HepG2 (cell line): ENCODE results near the gene MLN. TPM values are rescaled to one million over a fixed set of nuclear protein-coding genes. Genes with fewer than 3 reads are reported as not detected.

Experiments used
- ADNP ChIP-seq: sonication (generic); formaldehyde crosslinking; IDR thresholded peaks from 2 replicates; pipeline ENCODE4 v1.4.0; 2020; ENCODE audit warnings: missing genetic modification reagents
- ASH2L ChIP-seq: fragments of 300-600, 200-600 bp; sonication (generic); IDR thresholded peaks from 2 replicates; pipeline ENCODE4 v1.7.0; 2017; ENCODE audit warnings: low read depth, mild to moderate bottlenecking, moderate library complexity, mixed read lengths, low read length; ENCODE audit not compliant: insufficient read length
- ATF7 ChIP-seq, 2 experiments: fragments of 450-650 bp in 1 of 2; sonication (generic) in 1 of 2; formaldehyde crosslinking in 1 of 2; IDR thresholded peaks; 2 replicates each; pipeline versions ENCODE4 v1.4.0 to v1.6.1; 2016 to 2020; ENCODE audit warnings: antibody characterized with exemption in 1 of 2, mild to moderate bottlenecking in 1 of 2, missing genetic modification reagents in 1 of 2
- GZF1 ChIP-seq: sonication (generic); formaldehyde crosslinking; IDR thresholded peaks from 2 replicates; pipeline ENCODE4 v1.5.1; 2020; ENCODE audit warnings: mild to moderate bottlenecking, missing genetic modification reagents
- HNRNPLL ChIP-seq: fragments of 200-400 bp; formaldehyde crosslinking; IDR thresholded peaks from 2 replicates; pipeline ENCODE4 v1.6.1; 2017; ENCODE audit warnings: mild to moderate bottlenecking, low read depth, low read length; ENCODE audit not compliant: poor library complexity, severe bottlenecking
- IRF9 ChIP-seq: sonication (generic); formaldehyde crosslinking; IDR thresholded peaks from 2 replicates; pipeline ENCODE4 v1.8.0; 2022; ENCODE audit warnings: missing genetic modification reagents, mild to moderate bottlenecking, borderline replicate concordance
- KDM3A ChIP-seq: IDR thresholded peaks from 2 replicates; pipeline ENCODE4 v1.6.1; 2018; ENCODE audit warnings: low read depth, missing compliant biosample characterization
- MTA1 ChIP-seq: sonication (generic); formaldehyde crosslinking; IDR thresholded peaks from 2 replicates; pipeline ENCODE4 v1.4.0; 2020; ENCODE audit warnings: missing genetic modification reagents, mild to moderate bottlenecking, borderline replicate concordance
- MXI1 ChIP-seq: IDR thresholded peaks from 3 replicates; pipeline ENCODE4 v1.6.1; 2012; ENCODE audit warnings: low read depth, low read length, inconsistent platforms, borderline replicate concordance
- NBN ChIP-seq: fragments of 450-650 bp; conservative IDR thresholded peaks from 2 replicates; pipeline ENCODE4 v1.6.1; 2017
- NCOA5 ChIP-seq: sonication (generic); formaldehyde crosslinking; IDR thresholded peaks from 2 replicates; pipeline ENCODE4 v1.4.0; 2020; ENCODE audit warnings: missing genetic modification reagents
- PITX1 ChIP-seq: sonication (generic); formaldehyde crosslinking; IDR thresholded peaks from 2 replicates; pipeline ENCODE4 v1.5.1; 2020; ENCODE audit warnings: mild to moderate bottlenecking, missing genetic modification reagents
- RFXAP ChIP-seq: sonication (generic); formaldehyde crosslinking; IDR thresholded peaks from 2 replicates; pipeline ENCODE4 v1.4.0; 2020; ENCODE audit warnings: missing genetic modification reagents, borderline replicate concordance
- TRIM24 ChIP-seq: sonication (generic); formaldehyde crosslinking; IDR thresholded peaks from 2 replicates; pipeline ENCODE4 v1.8.0; 2022; ENCODE audit warnings: mild to moderate bottlenecking, missing genetic modification reagents
- ZNF557 ChIP-seq: sonication (generic); formaldehyde crosslinking; IDR thresholded peaks from 2 replicates; pipeline ENCODE4 v1.4.0; 2020; ENCODE audit warnings: missing genetic modification reagents
- polyA plus RNA-seq, 8 experiments: library from polyadenylated mRNA; depleted of rRNA in 3 of 8; stranded (reverse) in 7 of 8; unstranded in 1 of 8; fragments of >200 nt; fragmentation: Illumina TruSeq in 4 of 8; extraction: Trizol in 4 of 8; gene quantifications; 2 replicates each; pipeline versions ENCODE4 v1.2.1 to v1.2.3, GENCODE V29; 2011 to 2016; ENCODE audit warnings: low read depth in 4 of 8, missing spikeins in 1 of 8, mixed read lengths in 1 of 8; ENCODE audit not compliant: insufficient read depth in 1 of 8
- total RNA-seq, 5 experiments: library from RNA; depleted of rRNA; stranded (reverse); fragments of >200 nt; fragmentation: Illumina TruSeq; extraction: Trizol; gene quantifications; 2 replicates each; pipeline ENCODE4 v1.2.3, GENCODE V29; 2016; ENCODE audit warnings: low read depth in 1 of 5
- TF ChIP-seq, protein P1 (sequence below): IDR thresholded peaks from 2 replicates; pipeline ENCODE4 v1.6.1; 2016; ENCODE audit warnings: low read depth, control low read depth
- TF ChIP-seq, protein P2 (sequence below): sonication (generic); formaldehyde crosslinking; IDR thresholded peaks from 2 replicates; pipeline ENCODE4 v1.4.0; 2020; ENCODE audit warnings: missing genetic modification reagents
- TF ChIP-seq, protein P3 (sequence below): sonication (generic); formaldehyde crosslinking; IDR thresholded peaks from 2 replicates; pipeline ENCODE4 v1.5.0; 2020; ENCODE audit warnings: mild to moderate bottlenecking, missing genetic modification reagents
- TF ChIP-seq, protein P4 (sequence below), 2 experiments: fragments of 450-650 bp in 1 of 2; sonication (generic) in 1 of 2; formaldehyde crosslinking; IDR thresholded peaks; 2 replicates each; pipeline versions ENCODE4 v1.5.0 to v1.8.0; 2020 to 2022; ENCODE audit warnings: mild to moderate bottlenecking in 1 of 2, missing genetic modification reagents in 1 of 2
- TF ChIP-seq, protein P5 (sequence below): sonication (generic); formaldehyde crosslinking; IDR thresholded peaks from 2 replicates; pipeline ENCODE4 v1.9.0; 2022; ENCODE audit warnings: missing genetic modification reagents, mild to moderate bottlenecking, borderline replicate concordance

MLN gene
- total and polyA plus RNA-seq, 2 of the 13 experiments (the other 11 are each of a cell fraction or from before 2014, with no cell fraction given), result not detected

- TF ChIP-seq, protein P1, sequence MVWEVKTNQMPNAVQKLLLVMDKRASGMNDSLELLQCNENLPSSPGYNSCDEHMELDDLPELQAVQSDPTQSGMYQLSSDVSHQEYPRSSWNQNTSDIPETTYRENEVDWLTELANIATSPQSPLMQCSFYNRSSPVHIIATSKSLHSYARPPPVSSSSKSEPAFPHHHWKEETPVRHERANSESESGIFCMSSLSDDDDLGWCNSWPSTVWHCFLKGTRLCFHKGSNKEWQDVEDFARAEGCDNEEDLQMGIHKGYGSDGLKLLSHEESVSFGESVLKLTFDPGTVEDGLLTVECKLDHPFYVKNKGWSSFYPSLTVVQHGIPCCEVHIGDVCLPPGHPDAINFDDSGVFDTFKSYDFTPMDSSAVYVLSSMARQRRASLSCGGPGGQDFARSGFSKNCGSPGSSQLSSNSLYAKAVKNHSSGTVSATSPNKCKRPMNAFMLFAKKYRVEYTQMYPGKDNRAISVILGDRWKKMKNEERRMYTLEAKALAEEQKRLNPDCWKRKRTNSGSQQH, result no peak
- TF ChIP-seq, protein P2, sequence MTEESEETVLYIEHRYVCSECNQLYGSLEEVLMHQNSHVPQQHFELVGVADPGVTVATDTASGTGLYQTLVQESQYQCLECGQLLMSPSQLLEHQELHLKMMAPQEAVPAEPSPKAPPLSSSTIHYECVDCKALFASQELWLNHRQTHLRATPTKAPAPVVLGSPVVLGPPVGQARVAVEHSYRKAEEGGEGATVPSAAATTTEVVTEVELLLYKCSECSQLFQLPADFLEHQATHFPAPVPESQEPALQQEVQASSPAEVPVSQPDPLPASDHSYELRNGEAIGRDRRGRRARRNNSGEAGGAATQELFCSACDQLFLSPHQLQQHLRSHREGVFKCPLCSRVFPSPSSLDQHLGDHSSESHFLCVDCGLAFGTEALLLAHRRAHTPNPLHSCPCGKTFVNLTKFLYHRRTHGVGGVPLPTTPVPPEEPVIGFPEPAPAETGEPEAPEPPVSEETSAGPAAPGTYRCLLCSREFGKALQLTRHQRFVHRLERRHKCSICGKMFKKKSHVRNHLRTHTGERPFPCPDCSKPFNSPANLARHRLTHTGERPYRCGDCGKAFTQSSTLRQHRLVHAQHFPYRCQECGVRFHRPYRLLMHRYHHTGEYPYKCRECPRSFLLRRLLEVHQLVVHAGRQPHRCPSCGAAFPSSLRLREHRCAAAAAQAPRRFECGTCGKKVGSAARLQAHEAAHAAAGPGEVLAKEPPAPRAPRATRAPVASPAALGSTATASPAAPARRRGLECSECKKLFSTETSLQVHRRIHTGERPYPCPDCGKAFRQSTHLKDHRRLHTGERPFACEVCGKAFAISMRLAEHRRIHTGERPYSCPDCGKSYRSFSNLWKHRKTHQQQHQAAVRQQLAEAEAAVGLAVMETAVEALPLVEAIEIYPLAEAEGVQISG (CRISPR knock-in tag), result peak; percentile 21; the same call in 1 of the 2 replicates
- TF ChIP-seq ZNF557 (CRISPR knock-in tag) (no peak), ADNP (no peak), NCOA5 (CRISPR knock-in tag) (no peak), RFXAP (CRISPR knock-in tag) (no peak), HNRNPLL (no peak), KDM3A (CRISPR knock-in tag) (0 out of 2 replicates have a peak, but pooled peaks have one; percentile 48), NBN (no peak), PITX1 (0 out of 2 replicates have a peak, but pooled peaks have one; percentile 12), TRIM24 (CRISPR knock-in tag) (no peak), ATF7 (IDR thresholded peaks at IDR 0.05) (no peak), ATF7 (CRISPR knock-in tag; IDR thresholded peaks at IDR 0.05) (no peak), GZF1 (CRISPR knock-in tag) (0 out of 2 replicates have a peak, but pooled peaks have one; percentile 17), MTA1 (no peak), IRF9 (CRISPR knock-in tag) (no peak), ASH2L (no peak), MXI1 (no peak)
- TF ChIP-seq, protein P3, sequence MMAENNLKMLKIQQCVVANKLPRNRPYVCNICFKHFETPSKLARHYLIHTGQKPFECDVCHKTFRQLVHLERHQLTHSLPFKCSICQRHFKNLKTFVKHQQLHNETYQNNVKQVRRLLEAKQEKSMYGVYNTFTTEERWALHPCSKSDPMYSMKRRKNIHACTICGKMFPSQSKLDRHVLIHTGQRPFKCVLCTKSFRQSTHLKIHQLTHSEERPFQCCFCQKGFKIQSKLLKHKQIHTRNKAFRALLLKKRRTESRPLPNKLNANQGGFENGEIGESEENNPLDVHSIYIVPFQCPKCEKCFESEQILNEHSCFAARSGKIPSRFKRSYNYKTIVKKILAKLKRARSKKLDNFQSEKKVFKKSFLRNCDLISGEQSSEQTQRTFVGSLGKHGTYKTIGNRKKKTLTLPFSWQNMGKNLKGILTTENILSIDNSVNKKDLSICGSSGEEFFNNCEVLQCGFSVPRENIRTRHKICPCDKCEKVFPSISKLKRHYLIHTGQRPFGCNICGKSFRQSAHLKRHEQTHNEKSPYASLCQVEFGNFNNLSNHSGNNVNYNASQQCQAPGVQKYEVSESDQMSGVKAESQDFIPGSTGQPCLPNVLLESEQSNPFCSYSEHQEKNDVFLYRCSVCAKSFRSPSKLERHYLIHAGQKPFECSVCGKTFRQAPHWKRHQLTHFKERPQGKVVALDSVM (CRISPR knock-in tag), result peak; percentile 57; the same call in 1 of the 2 replicates
- TF ChIP-seq, protein P4, sequence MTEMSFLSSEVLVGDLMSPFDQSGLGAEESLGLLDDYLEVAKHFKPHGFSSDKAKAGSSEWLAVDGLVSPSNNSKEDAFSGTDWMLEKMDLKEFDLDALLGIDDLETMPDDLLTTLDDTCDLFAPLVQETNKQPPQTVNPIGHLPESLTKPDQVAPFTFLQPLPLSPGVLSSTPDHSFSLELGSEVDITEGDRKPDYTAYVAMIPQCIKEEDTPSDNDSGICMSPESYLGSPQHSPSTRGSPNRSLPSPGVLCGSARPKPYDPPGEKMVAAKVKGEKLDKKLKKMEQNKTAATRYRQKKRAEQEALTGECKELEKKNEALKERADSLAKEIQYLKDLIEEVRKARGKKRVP (CRISPR knock-in tag; IDR thresholded peaks at IDR 0.05), result no peak
- TF ChIP-seq, protein P5, sequence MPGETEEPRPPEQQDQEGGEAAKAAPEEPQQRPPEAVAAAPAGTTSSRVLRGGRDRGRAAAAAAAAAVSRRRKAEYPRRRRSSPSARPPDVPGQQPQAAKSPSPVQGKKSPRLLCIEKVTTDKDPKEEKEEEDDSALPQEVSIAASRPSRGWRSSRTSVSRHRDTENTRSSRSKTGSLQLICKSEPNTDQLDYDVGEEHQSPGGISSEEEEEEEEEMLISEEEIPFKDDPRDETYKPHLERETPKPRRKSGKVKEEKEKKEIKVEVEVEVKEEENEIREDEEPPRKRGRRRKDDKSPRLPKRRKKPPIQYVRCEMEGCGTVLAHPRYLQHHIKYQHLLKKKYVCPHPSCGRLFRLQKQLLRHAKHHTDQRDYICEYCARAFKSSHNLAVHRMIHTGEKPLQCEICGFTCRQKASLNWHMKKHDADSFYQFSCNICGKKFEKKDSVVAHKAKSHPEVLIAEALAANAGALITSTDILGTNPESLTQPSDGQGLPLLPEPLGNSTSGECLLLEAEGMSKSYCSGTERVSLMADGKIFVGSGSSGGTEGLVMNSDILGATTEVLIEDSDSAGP (CRISPR knock-in tag), result no peak
Measured at GRCh38 chr6:33768644-33769120, 35.1 kb downstream of the MLN start (continued).
